Panc1 (cell line): ENCODE data around the gene LDLRAD4. TPM values are rescaled to one million over a fixed set of nuclear protein-coding genes. Genes with fewer than 3 reads are reported as not detected.

Experiments
- ATAC-seq: fragments of 200-7000 bp; cut with Tn5 transposase; 2 replicates; pipeline ENCODE4 v1.9.1; 2020; ENCODE audit warnings: mild to moderate bottlenecking, moderate library complexity
- BruUV-seq: library from RNA; stranded (reverse); fragments of 400-500 nt; replicated peaks from 2 replicates; lab custom pipeline; 2021; lab: Mats Ljungman, UMichigan
- CTCF ChIA-PET: fragments of 300-600 bp; sonication (Branson Sonifier 250); formaldehyde crosslinking; loops from one replicate; lab custom pipeline; 2022; ENCODE audit warnings: antibody characterized with exemption; lab: Charles Lee
- POLR2A ChIA-PET: fragments of 300-600 bp; sonication (Branson Sonifier 250); formaldehyde crosslinking; loops from one replicate; lab custom pipeline; 2022; ENCODE audit warnings: antibody characterized with exemption; lab: Charles Lee
- DNase-seq: peaks from one replicate; pipeline ENCODE4 v3.0.0-alpha.2; 2010; ENCODE audit warnings: low read depth, low spot score
- H3K27ac ChIP-seq: 2 replicates; pipeline ENCODE4 v1.5.1; 2011; ENCODE audit warnings: mild to moderate bottlenecking, low read length, inconsistent platforms
- H3K27me3 ChIP-seq: fragments of 200-500 bp; sonication (Bioruptor generic); 2 replicates; pipeline ENCODE4 v1.6.0; 2014; ENCODE audit warnings: low read length, inconsistent platforms; ENCODE audit not compliant: control insufficient read depth, insufficient read depth
- H3K36me3 ChIP-seq: fragments of 200-500 bp; sonication (Bioruptor generic); 2 replicates; pipeline ENCODE4 v1.5.1; 2014; ENCODE audit warnings: inconsistent platforms, mild to moderate bottlenecking, low read length, moderate library complexity; ENCODE audit not compliant: control insufficient read depth, insufficient read depth
- H3K4me1 ChIP-seq: 2 replicates; pipeline ENCODE4 v1.5.1; 2011; ENCODE audit warnings: inconsistent platforms, mild to moderate bottlenecking, low read length, moderate library complexity; ENCODE audit not compliant: control insufficient read depth, insufficient read depth
- H3K4me3 ChIP-seq, 2 experiments: 2 replicates each; pipeline ENCODE4 v1.5.1; 2011 to 2012; ENCODE audit warnings: low read depth in 2 of 2, low read length in 2 of 2, mild to moderate bottlenecking in 2 of 2, inconsistent platforms in 1 of 2, moderate library complexity in 1 of 2
- H3K9me3 ChIP-seq: fragments of 200-500 bp; sonication (Bioruptor generic); 2 replicates; pipeline ENCODE4 v1.5.1; 2014; ENCODE audit warnings: low read depth, mild to moderate bottlenecking, inconsistent platforms, low read length, moderate library complexity; ENCODE audit not compliant: control insufficient read depth, insufficient read depth
- POLR2AphosphoS5 ChIP-seq: IDR thresholded peaks from 2 replicates; pipeline ENCODE4 v1.6.1; 2012; ENCODE audit warnings: mild to moderate bottlenecking, low read depth, low read length, moderate library complexity
- SIN3A ChIP-seq: IDR thresholded peaks from 2 replicates; pipeline ENCODE4 v1.6.1; 2012; ENCODE audit warnings: low read depth, mild to moderate bottlenecking, low read length, moderate library complexity, borderline replicate concordance; ENCODE audit not compliant: insufficient read depth
- TCF7L2 ChIP-seq: IDR thresholded peaks from 2 replicates; pipeline ENCODE4 v1.6.1; 2011; ENCODE audit warnings: mild to moderate bottlenecking, low read depth, low read length, inconsistent platforms
- in situ Hi-C: cut with HindIII; loops from 2 replicates; pipeline ENCODE4 v1.10.0; 2016; ENCODE audit warnings: low sequenced_read_pairs, low pct_unique_long_range_greater_than_20kb
- intact Hi-C: fragments of 100-400 bp; cut with micrococcal nuclease; formaldehyde crosslinking; loops from one replicate; pipeline ENCODE4 v1.10.0; 2022; ENCODE audit not compliant: unreplicated experiment
- total RNA-seq: library from RNA; stranded (reverse); gene quantifications from one replicate; pipeline ENCODE4 v1.2.1, GENCODE V29; 2021; ENCODE audit not compliant: unreplicated experiment
- TF ChIP-seq, protein P1 (sequence below): fragments of 450-650 bp; IDR thresholded peaks from 2 replicates; pipeline ENCODE4 v1.5.1; 2017; ENCODE audit warnings: mild to moderate bottlenecking
- TF ChIP-seq, protein P2 (sequence below), 2 experiments: IDR thresholded peaks; 2 replicates each; pipeline ENCODE4 v1.6.1; 2011 to 2012; ENCODE audit warnings: low read depth in 2 of 2, control low read depth in 1 of 2, low read length in 1 of 2, mild to moderate bottlenecking in 1 of 2, moderate library complexity in 1 of 2; ENCODE audit not compliant: insufficient read depth in 1 of 2

Gene LDLRAD4
- total RNA-seq, 1 experiment from 2014 or later, result 0.28 TPM

DNA sequence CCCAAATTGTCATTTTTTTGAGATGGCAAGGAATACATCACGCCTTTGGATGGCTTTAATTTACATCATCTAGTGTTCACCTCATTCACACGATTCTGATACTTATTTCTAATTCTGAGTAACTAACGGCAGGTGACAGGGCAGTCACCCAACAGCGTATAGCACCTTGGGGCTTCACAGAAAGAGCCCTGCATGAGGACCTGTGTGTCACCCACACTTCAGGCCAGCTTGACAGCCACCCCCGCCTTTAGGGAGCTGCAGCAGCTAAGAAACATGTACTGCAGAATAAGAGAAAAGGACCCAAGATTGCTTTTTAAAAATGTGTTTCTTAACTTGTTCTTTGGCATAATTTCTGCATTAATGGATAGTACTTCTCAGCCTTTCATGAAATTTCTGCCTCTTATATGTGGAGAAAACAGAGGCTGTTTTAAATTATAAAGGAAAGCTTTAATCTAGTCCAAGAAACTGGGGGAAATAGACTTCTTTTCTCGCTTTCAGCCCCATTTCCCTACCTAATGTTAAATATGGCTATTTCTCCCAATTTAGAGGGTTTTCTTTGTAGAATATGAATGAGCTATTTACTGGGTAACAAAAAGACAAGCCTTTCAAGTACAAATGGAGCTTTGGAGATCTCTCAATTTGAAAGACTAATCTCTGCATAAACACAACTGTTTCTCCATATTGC is 245.1 kb downstream of the LDLRAD4 start:
- in situ Hi-C loops (no loop called here), intact Hi-C loops (no loop called here)
- ATAC-seq, result no peak
- DNase-seq, result no peak
- Histone ChIP-seq H3K9me3 (no peaks in the 10 kb centered on the region), H3K27me3 (no peaks in the 10 kb centered on the region; the same call in 1 of the 2 replicates), H3K27ac (no peak overlapping the region), H3K4me1 (no peaks in the 10 kb centered on the region), H3K4me3 (no peak overlapping the region), H3K36me3 (no peaks in the 10 kb centered on the region)
- no TSS peak for BruUV-seq
- ChIA-PET POLR2A (no interaction called here), CTCF (no interaction called here)
- TF ChIP-seq TCF7L2 (no peak), SIN3A (no peak)
- TF ChIP-seq, protein P1, sequence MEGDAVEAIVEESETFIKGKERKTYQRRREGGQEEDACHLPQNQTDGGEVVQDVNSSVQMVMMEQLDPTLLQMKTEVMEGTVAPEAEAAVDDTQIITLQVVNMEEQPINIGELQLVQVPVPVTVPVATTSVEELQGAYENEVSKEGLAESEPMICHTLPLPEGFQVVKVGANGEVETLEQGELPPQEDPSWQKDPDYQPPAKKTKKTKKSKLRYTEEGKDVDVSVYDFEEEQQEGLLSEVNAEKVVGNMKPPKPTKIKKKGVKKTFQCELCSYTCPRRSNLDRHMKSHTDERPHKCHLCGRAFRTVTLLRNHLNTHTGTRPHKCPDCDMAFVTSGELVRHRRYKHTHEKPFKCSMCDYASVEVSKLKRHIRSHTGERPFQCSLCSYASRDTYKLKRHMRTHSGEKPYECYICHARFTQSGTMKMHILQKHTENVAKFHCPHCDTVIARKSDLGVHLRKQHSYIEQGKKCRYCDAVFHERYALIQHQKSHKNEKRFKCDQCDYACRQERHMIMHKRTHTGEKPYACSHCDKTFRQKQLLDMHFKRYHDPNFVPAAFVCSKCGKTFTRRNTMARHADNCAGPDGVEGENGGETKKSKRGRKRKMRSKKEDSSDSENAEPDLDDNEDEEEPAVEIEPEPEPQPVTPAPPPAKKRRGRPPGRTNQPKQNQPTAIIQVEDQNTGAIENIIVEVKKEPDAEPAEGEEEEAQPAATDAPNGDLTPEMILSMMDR, result no peak

DNA sequence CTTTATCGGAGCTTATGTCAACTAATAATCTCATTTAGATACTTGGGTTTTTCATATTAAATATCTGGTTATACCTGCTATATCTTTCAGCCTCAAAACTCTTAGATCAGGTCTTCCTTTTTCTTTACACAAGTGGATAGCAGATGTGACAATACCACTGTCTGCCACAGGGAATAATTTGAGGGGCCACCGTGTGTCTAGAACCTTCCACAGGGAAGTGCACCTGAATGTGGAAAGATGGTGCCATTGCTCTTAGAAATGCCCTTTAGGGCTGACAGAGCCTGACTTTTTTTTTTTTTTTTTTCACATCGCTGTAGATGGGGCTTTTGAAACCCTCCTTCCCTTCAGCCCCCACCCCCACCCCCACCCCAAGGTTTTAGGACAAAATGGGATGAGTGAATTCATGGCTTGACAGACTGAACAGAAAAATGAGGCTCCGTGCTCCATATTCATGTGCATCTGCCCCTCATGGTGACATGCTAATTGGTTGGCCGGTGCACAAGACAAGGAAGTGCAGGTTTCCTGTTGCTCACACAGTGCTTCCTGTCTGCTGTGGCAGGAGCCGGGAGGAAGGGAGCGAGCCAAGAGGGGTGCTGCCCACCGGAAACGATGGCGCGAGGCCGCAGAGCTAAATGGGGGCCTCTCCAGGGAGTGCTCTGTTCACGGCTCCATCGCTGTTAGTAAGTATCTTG is 246.0 kb downstream of the LDLRAD4 start:
- CTCF ChIA-PET, result no interaction called here
- BruUV-seq, result no TSS peak
- Histone ChIP-seq H3K4me1 (no peaks in the 10 kb centered on the region), H3K36me3 (no peaks in the 10 kb centered on the region), H3K27ac (no peak overlapping the region), H3K9me3 (no peaks in the 10 kb centered on the region), H3K27me3 (no peaks in the 10 kb centered on the region; the same call in 1 of the 2 replicates), H3K4me3 (no peak overlapping the region)
- POLR2A ChIA-PET, result no interaction called here
- no peak for ATAC-seq
- intact Hi-C loops, result no loop called here
- DNase-seq, result no peak
- TF ChIP-seq TCF7L2 (no peak), POLR2AphosphoS5 (no peak), SIN3A (no peak)
- TF ChIP-seq, protein P1, result no peak
- TF ChIP-seq, protein P2, sequence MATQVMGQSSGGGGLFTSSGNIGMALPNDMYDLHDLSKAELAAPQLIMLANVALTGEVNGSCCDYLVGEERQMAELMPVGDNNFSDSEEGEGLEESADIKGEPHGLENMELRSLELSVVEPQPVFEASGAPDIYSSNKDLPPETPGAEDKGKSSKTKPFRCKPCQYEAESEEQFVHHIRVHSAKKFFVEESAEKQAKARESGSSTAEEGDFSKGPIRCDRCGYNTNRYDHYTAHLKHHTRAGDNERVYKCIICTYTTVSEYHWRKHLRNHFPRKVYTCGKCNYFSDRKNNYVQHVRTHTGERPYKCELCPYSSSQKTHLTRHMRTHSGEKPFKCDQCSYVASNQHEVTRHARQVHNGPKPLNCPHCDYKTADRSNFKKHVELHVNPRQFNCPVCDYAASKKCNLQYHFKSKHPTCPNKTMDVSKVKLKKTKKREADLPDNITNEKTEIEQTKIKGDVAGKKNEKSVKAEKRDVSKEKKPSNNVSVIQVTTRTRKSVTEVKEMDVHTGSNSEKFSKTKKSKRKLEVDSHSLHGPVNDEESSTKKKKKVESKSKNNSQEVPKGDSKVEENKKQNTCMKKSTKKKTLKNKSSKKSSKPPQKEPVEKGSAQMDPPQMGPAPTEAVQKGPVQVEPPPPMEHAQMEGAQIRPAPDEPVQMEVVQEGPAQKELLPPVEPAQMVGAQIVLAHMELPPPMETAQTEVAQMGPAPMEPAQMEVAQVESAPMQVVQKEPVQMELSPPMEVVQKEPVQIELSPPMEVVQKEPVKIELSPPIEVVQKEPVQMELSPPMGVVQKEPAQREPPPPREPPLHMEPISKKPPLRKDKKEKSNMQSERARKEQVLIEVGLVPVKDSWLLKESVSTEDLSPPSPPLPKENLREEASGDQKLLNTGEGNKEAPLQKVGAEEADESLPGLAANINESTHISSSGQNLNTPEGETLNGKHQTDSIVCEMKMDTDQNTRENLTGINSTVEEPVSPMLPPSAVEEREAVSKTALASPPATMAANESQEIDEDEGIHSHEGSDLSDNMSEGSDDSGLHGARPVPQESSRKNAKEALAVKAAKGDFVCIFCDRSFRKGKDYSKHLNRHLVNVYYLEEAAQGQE (IDR thresholded peaks at IDR 0.05; ENCODE audit: insufficient read depth in 1 of 2, low read depth in 2 of 2, low read length in 1 of 2), result no peak
- in situ Hi-C loops, result no loop called here
